Endothelial cell of umbilical vein (primary cell): Measurements from ENCODE around the gene SPAG6.
A peak's percentile ranks its signal among the peaks of the same experiment; 100 is the strongest.

Experiments
- EZH2 ChIP-seq: IDR thresholded peaks from 2 replicates; pipeline ENCODE4 v1.6.1; 2012; ENCODE audit warnings: borderline replicate concordance, low read depth, mild to moderate bottlenecking, moderate library complexity, low read length, inconsistent platforms; ENCODE audit not compliant: severe bottlenecking
- TF ChIP-seq, protein P1 (sequence below), 2 donors: IDR thresholded peaks; 1 replicate in 1 of 2; 2 replicates in 1 of 2; pipeline ENCODE4 v1.5.1; 2011; ENCODE audit warnings: low read length in 2 of 2, mild to moderate bottlenecking in 2 of 2, moderate library complexity in 2 of 2, control low read depth in 1 of 2, inconsistent platforms in 1 of 2, low read depth in 1 of 2; ENCODE audit not compliant: insufficient read depth in 1 of 2; ENCODE audit errors: extremely low read depth in 1 of 2

GRCh38 chr10:22427890-22428571, 82.7 kb downstream of the SPAG6 start:
- TF ChIP-seq EZH2: peak; percentile 33
- TF ChIP-seq, protein P1, sequence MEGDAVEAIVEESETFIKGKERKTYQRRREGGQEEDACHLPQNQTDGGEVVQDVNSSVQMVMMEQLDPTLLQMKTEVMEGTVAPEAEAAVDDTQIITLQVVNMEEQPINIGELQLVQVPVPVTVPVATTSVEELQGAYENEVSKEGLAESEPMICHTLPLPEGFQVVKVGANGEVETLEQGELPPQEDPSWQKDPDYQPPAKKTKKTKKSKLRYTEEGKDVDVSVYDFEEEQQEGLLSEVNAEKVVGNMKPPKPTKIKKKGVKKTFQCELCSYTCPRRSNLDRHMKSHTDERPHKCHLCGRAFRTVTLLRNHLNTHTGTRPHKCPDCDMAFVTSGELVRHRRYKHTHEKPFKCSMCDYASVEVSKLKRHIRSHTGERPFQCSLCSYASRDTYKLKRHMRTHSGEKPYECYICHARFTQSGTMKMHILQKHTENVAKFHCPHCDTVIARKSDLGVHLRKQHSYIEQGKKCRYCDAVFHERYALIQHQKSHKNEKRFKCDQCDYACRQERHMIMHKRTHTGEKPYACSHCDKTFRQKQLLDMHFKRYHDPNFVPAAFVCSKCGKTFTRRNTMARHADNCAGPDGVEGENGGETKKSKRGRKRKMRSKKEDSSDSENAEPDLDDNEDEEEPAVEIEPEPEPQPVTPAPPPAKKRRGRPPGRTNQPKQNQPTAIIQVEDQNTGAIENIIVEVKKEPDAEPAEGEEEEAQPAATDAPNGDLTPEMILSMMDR (IDR thresholded peaks at IDR 0.05; ENCODE audit: extremely low read depth in 1 of 2, insufficient read depth in 1 of 2, low read depth in 1 of 2, low read length in 2 of 2): no peak
